Karpas-422 (cell line): ENCODE measurements around the gene TIMP3. TPM values are rescaled to one million over a fixed set of nuclear protein-coding genes. Genes with fewer than 3 reads are reported as not detected.

ENCODE experiments used
- DNase-seq: peaks from one replicate; pipeline ENCODE4 v3.0.0-alpha.2; 2015
- H2AFZ ChIP-seq: fragments of 200-600 bp; sonication (generic); 2 replicates; pipeline ENCODE4 v1.6.1; 2014; ENCODE audit warnings: antibody characterized with exemption, low read length, mixed read lengths
- H3K27ac ChIP-seq: fragments of 200-600 bp; sonication (generic); 2 replicates; pipeline ENCODE4 v1.5.1; 2014; ENCODE audit warnings: mild to moderate bottlenecking, low read length, moderate library complexity
- H3K27me3 ChIP-seq: fragments of 200-600 bp; sonication (generic); 2 replicates; pipeline ENCODE4 v1.6.1; 2014; ENCODE audit warnings: low read length, mixed read lengths
- H3K36me3 ChIP-seq: fragments of 200-600 bp; sonication (generic); 2 replicates; pipeline ENCODE4 v1.6.1; 2014; ENCODE audit warnings: low read length, mixed read lengths; ENCODE audit not compliant: insufficient read depth
- H3K4me1 ChIP-seq: fragments of 200-600 bp; sonication (generic); 2 replicates; pipeline ENCODE4 v1.6.1; 2014; ENCODE audit warnings: mild to moderate bottlenecking, low read length, mixed read lengths
- H3K4me2 ChIP-seq: fragments of 200-600 bp; sonication (generic); 2 replicates; pipeline ENCODE4 v1.6.1; 2014; ENCODE audit warnings: low read length, low read depth, mild to moderate bottlenecking; ENCODE audit not compliant: poor library complexity, severe bottlenecking
- H3K4me3 ChIP-seq: fragments of 200-600 bp; sonication (generic); 2 replicates; pipeline ENCODE4 v1.5.1; 2014; ENCODE audit warnings: mild to moderate bottlenecking, antibody characterized with exemption, low read length, mixed read lengths
- H3K79me2 ChIP-seq: fragments of 200-600 bp; sonication (generic); 2 replicates; pipeline ENCODE4 v1.6.1; 2014; ENCODE audit warnings: mild to moderate bottlenecking, low read length, mixed read lengths
- H3K9ac ChIP-seq: fragments of 200-600 bp; sonication (generic); 2 replicates; pipeline ENCODE4 v1.6.0; 2014; ENCODE audit warnings: low read length
- H3K9me2 ChIP-seq: fragments of 200-600 bp; sonication (generic), shearing (Covaris generic); replicated peaks from 2 replicates; pipeline ENCODE4 v1.6.0; 2014; ENCODE audit warnings: mild to moderate bottlenecking, low read length, moderate library complexity; ENCODE audit not compliant: insufficient read depth
- H3K9me3 ChIP-seq: fragments of 300-700, 200-600 bp; sonication (generic); 2 replicates; pipeline ENCODE4 v1.6.1; 2014; ENCODE audit warnings: low read length, mixed read lengths
- H4K20me1 ChIP-seq: fragments of 200-600 bp; sonication (generic); 2 replicates; pipeline ENCODE4 v1.6.1; 2014; ENCODE audit warnings: mild to moderate bottlenecking, antibody characterized with exemption, low read length, low read depth; ENCODE audit not compliant: insufficient read depth
- total RNA-seq: library from RNA; depleted of rRNA; stranded (reverse); fragments of >200 nt; shearing (Covaris generic); gene quantifications from 2 replicates; pipeline ENCODE4 v1.2.3, GENCODE V29; 2014; ENCODE audit warnings: low replicate concordance

Gene TIMP3
- total RNA-seq, 1 experiment from 2014 or later = not detected

DNA sequence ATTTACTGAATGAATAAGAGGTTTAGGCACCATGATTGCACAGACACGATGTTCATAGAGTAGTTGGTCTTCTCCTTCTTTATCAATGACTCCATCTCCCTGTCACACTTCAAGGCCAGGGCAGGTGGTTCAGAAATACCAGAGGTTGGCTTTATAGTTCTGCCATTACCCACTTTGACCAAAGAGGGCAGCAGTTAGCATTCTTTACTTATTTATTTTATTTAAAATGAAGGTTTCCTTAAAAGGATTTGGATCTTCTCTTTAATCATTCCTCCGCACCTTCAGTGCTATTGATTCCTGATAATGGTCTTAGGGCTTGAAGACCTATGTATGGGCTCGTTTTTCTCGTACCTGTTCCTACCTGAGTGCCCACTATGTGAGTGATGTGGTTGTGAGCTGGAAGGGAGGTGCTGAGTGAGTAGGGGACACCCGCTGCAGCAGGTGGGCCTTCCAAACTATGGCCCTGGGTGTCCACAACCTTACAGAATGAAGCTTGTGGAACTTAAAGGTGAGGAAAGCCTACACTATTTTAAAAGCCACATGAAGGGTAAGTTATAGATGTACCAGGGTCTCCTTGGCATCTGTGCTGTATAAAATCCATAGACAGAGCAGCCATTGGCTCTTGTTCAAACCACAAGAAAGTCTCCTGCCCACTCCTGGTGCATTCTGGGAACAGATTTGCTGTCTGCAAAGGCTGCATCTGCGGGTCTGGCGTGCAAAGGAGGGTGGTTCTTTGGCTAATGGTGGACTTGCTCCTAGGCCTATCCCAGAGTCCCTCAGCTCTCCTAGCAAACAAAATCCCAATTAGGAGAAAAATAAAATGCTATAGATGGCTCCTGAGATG lies 35.0 kb downstream of the TIMP3 start:
- Histone ChIP-seq H3K9me2 (no peaks in the 10 kb centered on the region), H3K27ac (no peak overlapping the region), H4K20me1 (no peaks in the 10 kb centered on the region), H3K4me1 (no peaks in the 10 kb centered on the region), H3K4me3 (no peak overlapping the region), H3K4me2 (no peak overlapping the region), H2AFZ (no peak overlapping the region), H3K9me3 (no peaks in the 10 kb centered on the region), H3K27me3 (no peaks in the 10 kb centered on the region), H3K9ac (no peak overlapping the region), H3K36me3 (no peaks in the 10 kb centered on the region), H3K79me2 (no peaks in the 10 kb centered on the region)
- peak; percentile 68 for DNase-seq

DNA sequence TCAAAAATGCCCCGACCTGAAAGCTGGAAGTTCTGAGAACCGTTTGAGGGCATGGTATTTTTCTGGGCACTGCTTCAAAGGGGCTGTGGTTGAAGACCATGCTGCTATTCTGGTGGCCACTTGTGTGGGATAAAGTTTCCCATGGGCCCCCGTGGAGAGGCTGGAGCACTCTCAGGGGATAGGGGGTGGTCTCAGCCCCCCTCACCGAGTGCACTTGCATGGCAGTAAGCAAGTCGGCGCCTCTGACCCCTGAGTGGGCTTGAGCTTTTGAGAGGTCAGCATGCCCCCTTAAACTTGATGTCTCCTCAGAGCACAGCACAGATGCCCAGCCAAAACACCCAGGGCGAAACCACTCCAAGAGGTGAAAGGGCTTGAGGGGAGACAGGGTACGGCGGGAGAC lies 35.6 kb downstream of the TIMP3 start:
- Histone ChIP-seq H3K4me1 (no peaks in the 10 kb centered on the region), H3K4me2 (no peak overlapping the region), H3K36me3 (no peaks in the 10 kb centered on the region), H3K4me3 (no peak overlapping the region), H2AFZ (no peak overlapping the region), H4K20me1 (no peaks in the 10 kb centered on the region), H3K27me3 (no peaks in the 10 kb centered on the region), H3K9me2 (no peaks in the 10 kb centered on the region), H3K79me2 (no peaks in the 10 kb centered on the region), H3K9ac (no peak overlapping the region), H3K9me3 (no peaks in the 10 kb centered on the region), H3K27ac (no peak overlapping the region)
- DNase-seq = no peak

DNA sequence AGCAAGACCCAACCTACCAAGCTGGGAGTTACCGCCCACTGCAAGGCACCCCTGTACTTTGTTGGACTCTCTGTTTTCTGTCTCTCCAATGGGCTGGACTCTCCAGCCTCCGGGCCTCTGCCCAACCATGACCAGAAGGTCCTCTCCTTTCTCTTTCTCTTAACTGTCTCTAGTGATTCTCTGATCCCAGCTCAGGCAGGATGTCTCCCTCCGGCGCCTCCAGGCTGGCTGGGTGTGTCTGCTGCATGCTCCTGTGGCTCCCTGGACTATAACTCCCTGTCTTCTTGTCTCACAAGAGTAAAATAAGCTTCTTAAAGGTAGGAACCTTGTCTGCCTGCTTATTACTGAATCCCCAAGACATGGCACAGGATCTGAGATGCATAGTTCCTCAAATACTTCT lies 36.3 kb downstream of the TIMP3 start:
- H3K9me2 ChIP-seq = no peaks in the 10 kb centered on the region
- H3K27me3 ChIP-seq = no peaks in the 10 kb centered on the region
- H3K79me2 ChIP-seq = no peaks in the 10 kb centered on the region
- H3K27ac ChIP-seq = no peak overlapping the region
- no peaks in the 10 kb centered on the region for H3K36me3 ChIP-seq
- H3K9me3 ChIP-seq = no peaks in the 10 kb centered on the region
- no peaks in the 10 kb centered on the region for H4K20me1 ChIP-seq
- H3K9ac ChIP-seq = no peak overlapping the region
- H3K4me2 ChIP-seq = no peak overlapping the region
- H3K4me3 ChIP-seq = no peak overlapping the region
- no peak for DNase-seq
- no peak overlapping the region for H2AFZ ChIP-seq
- peaks cover 4% of the 10 kb centered on the region; the same call in 1 of the 2 replicates for H3K4me1 ChIP-seq

GRCh38 chr22:32839831-32840584 lies 38.5 kb downstream of the TIMP3 start:
- no peaks in the 10 kb centered on the region for H3K9me3 ChIP-seq
- H3K36me3 ChIP-seq = no peaks in the 10 kb centered on the region
- no peaks in the 10 kb centered on the region for H3K79me2 ChIP-seq
- DNase-seq = no peak
- H3K4me1 ChIP-seq = peaks cover 4% of the 10 kb centered on the region; the same call in 1 of the 2 replicates
- H3K4me2 ChIP-seq = no peak overlapping the region
- no peaks in the 10 kb centered on the region for H3K27me3 ChIP-seq
- H3K9me2 ChIP-seq = no peaks in the 10 kb centered on the region
- no peak overlapping the region for H2AFZ ChIP-seq
- H3K4me3 ChIP-seq = no peak overlapping the region
- no peak overlapping the region for H3K27ac ChIP-seq
- no peak overlapping the region for H3K9ac ChIP-seq
- H4K20me1 ChIP-seq = no peaks in the 10 kb centered on the region

DNA sequence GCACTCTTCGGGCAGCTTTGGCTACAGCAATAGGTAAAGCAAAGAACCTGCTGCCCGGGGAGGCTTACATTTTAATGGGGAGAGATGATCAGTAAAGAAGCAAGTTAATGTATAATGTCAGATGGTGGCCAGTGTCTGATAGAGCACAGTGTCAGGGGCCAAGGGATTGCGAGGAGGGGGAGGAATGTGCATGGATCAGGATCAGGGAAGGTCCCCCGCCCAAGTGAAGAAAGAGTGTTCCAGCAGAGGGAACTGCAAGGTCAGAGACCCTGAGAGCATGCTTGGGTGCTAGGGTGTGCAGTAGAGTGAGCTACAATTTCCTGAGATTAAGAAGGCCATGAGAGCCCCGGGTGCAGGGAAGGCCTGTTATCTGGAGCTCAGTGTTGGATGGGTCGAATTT lies 39.7 kb downstream of the TIMP3 start:
- peak; percentile 27 for DNase-seq
- Histone ChIP-seq H3K9me3 (no peaks in the 10 kb centered on the region), H3K27ac (no peak overlapping the region), H3K27me3 (no peaks in the 10 kb centered on the region), H3K4me3 (no peak overlapping the region), H2AFZ (no peak overlapping the region), H3K79me2 (no peaks in the 10 kb centered on the region), H3K9me2 (no peaks in the 10 kb centered on the region), H3K4me1 (peaks cover 4% of the 10 kb centered on the region; the same call in 1 of the 2 replicates), H3K36me3 (no peaks in the 10 kb centered on the region), H4K20me1 (no peaks in the 10 kb centered on the region), H3K9ac (no peak overlapping the region), H3K4me2 (no peak overlapping the region)

GRCh38 chr22:32842486-32842885 lies 41.0 kb downstream of the TIMP3 start:
- H3K9me2 ChIP-seq = no peaks in the 10 kb centered on the region
- H3K4me1 ChIP-seq = peaks cover 4% of the 10 kb centered on the region; the same call in 1 of the 2 replicates
- H3K4me2 ChIP-seq = no peak overlapping the region
- H4K20me1 ChIP-seq = no peaks in the 10 kb centered on the region
- no peaks in the 10 kb centered on the region for H3K79me2 ChIP-seq
- no peak overlapping the region for H2AFZ ChIP-seq
- no peaks in the 10 kb centered on the region for H3K27me3 ChIP-seq
- no peaks in the 10 kb centered on the region for H3K9me3 ChIP-seq
- H3K27ac ChIP-seq = no peak overlapping the region
- no peak overlapping the region for H3K9ac ChIP-seq
- peak; percentile 32 for DNase-seq
- no peaks in the 10 kb centered on the region for H3K36me3 ChIP-seq
- no peak overlapping the region for H3K4me3 ChIP-seq

DNA sequence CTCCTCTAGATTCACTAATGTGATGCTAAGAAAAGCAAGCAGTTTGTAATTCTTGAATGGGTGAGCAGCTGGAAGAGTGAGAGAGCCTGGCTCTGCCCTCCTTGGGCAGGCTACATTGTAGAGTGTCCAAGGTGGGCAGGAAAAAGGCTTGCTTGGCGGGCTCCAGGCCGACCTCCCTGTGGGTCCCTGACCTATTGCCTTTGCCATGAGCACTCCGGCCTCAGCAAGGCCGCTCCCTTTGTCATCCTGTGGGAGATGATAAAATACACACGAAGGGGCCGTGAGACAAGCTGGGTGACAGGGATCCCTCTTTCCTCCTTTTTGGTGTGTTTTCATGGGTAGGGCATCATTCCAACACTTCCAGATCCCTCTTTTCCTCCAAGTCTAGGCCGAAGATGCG lies 41.8 kb downstream of the TIMP3 start:
- no peak overlapping the region for H2AFZ ChIP-seq
- no peaks in the 10 kb centered on the region for H3K9me3 ChIP-seq
- no peaks in the 10 kb centered on the region for H3K79me2 ChIP-seq
- no peaks in the 10 kb centered on the region for H3K36me3 ChIP-seq
- H3K27me3 ChIP-seq = peaks cover 4% of the 10 kb centered on the region; the same call in 1 of the 2 replicates
- no peaks in the 10 kb centered on the region for H3K9me2 ChIP-seq
- no peak overlapping the region for H3K4me3 ChIP-seq
- H3K4me1 ChIP-seq = peaks cover 4% of the 10 kb centered on the region; the same call in 1 of the 2 replicates
- peak; percentile 5 for DNase-seq
- H3K4me2 ChIP-seq = no peak overlapping the region
- H3K9ac ChIP-seq = no peak overlapping the region
- H4K20me1 ChIP-seq = no peaks in the 10 kb centered on the region
- H3K27ac ChIP-seq = no peak overlapping the region

DNA sequence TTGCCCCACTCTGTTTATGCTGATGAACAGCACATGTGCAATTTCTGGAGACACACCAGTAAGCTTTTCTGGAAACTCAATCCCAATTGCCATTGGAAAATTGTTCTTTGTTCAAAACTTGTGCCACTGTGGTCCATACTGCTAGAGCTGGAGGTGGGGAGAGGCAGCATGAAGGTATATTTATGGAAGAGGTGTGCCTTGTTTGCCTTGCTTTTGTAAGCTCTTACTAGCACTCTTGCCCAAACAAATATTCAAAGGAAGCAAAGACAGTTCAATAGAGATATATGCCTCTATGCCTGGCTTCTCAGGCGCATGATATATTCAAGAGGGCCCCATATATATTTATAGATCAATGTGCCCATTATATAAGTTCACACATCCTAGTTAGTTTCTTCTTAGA lies 42.7 kb downstream of the TIMP3 start:
- Histone ChIP-seq H3K9me3 (no peaks in the 10 kb centered on the region), H3K9me2 (no peaks in the 10 kb centered on the region), H3K79me2 (no peaks in the 10 kb centered on the region), H3K4me1 (peaks cover 4% of the 10 kb centered on the region; the same call in 1 of the 2 replicates), H3K4me2 (no peak overlapping the region), H2AFZ (no peak overlapping the region), H3K27me3 (peaks cover 4% of the 10 kb centered on the region; the same call in 1 of the 2 replicates), H4K20me1 (no peaks in the 10 kb centered on the region), H3K36me3 (no peaks in the 10 kb centered on the region), H3K9ac (no peak overlapping the region), H3K27ac (no peak overlapping the region), H3K4me3 (no peak overlapping the region)
- DNase-seq = peak; percentile 6
